Central memory CD8-positive, alpha-beta T cell (primary cell): ENCODE results near the gene CCL27.

Experiments used
- ATAC-seq: fragments of 150-1000 bp; cut with Tn5 transposase; replicated peaks from 2 replicates; pipeline ENCODE4 v1.10.0; 2022; ENCODE audit warnings: mild to moderate bottlenecking, moderate FRiP score, moderate number of reproducible peaks; ENCODE audit not compliant: poor library complexity, severe bottlenecking; ENCODE audit errors: extremely low read depth
- DNase-seq, 2 donors: peaks; one replicate each; pipeline ENCODE4 v3.0.0; 2021; ENCODE audit warnings: low spot score in 2 of 2
- H3K27ac Mint-ChIP-seq: one replicate; pipeline ENCODE4 v1.8.0; 2022; ENCODE audit warnings: low read depth, mild to moderate bottlenecking, moderate library complexity, mixed read lengths
- H3K27me3 Mint-ChIP-seq: one replicate; pipeline ENCODE4 v1.8.0; 2022; ENCODE audit warnings: mixed read lengths
- H3K36me3 Mint-ChIP-seq: one replicate; pipeline ENCODE4 v1.8.0; 2022; ENCODE audit warnings: mild to moderate bottlenecking, moderate library complexity, mixed read lengths; ENCODE audit not compliant: insufficient read depth
- H3K4me1 Mint-ChIP-seq: one replicate; pipeline ENCODE4 v1.8.0; 2022; ENCODE audit warnings: mixed read lengths
- H3K4me3 Mint-ChIP-seq: one replicate; pipeline ENCODE4 v1.8.0; 2022; ENCODE audit warnings: mild to moderate bottlenecking, moderate library complexity, mixed read lengths
- H3K9me3 Mint-ChIP-seq: one replicate; pipeline ENCODE4 v1.8.0; 2022; ENCODE audit warnings: mixed read lengths

CCL27 gene

GRCh38 chr9:34625186-34625486 is 37.3 kb downstream of the CCL27 start:
- H3K9me3 Mint-ChIP-seq: no peaks in the 10 kb centered on the region
- DNase-seq (no peak), ATAC-seq (no peak)
- peaks cover 4% of the 10 kb centered on the region for H3K36me3 Mint-ChIP-seq
- H3K27ac Mint-ChIP-seq: no peak overlapping the region
- peaks cover 27% of the 10 kb centered on the region for H3K4me1 Mint-ChIP-seq
- H3K4me3 Mint-ChIP-seq: no peak overlapping the region
- H3K27me3 Mint-ChIP-seq: peaks cover 85% of the 10 kb centered on the region

DNA sequence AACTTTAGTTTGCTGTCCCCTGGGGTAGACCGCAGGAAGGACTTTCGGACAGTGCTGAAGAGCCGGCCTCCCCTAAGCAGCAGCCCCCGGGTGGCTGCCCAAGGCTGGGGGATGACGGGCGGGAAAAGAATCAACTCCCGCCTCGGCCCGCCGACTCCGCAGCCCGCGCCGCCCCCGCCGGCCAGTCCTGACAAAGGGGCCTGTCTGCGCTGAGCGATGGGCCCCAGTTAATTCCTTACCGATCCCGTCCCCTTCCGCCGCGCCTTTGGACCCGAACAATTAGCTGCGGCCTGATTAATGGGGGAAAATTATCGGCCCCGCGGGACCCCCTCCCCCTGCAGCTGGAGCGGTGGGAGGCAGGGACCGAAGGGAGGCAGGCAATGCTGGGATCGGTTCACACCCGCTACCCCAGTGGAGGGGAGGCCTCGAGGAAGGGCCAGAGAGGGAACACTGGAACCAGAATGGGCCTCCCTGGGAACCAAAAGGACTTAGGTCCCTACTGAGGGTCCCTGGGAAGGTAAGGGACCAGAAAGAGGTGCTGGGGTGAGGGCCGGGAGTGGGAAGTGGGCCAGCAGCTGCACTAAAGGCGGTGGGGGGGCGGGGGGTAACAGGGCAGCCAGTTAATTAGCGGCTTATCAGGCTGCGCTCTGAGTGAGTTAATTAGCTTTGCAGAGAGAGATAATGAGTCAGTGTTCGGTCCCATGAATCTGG is 37.8 kb downstream of the CCL27 start:
- H3K9me3 Mint-ChIP-seq: no peaks in the 10 kb centered on the region
- no peak overlapping the region for H3K4me3 Mint-ChIP-seq
- ATAC-seq (no peak), DNase-seq (no peak)
- no peak overlapping the region for H3K27ac Mint-ChIP-seq
- H3K27me3 Mint-ChIP-seq: peaks cover 80% of the 10 kb centered on the region
- H3K4me1 Mint-ChIP-seq: peaks cover 32% of the 10 kb centered on the region
- H3K36me3 Mint-ChIP-seq: peaks cover 4% of the 10 kb centered on the region

GRCh38 chr9:34623374-34624235 is 38.9 kb downstream of the CCL27 start:
- no peak for ATAC-seq
- peaks cover 4% of the 10 kb centered on the region for H3K36me3 Mint-ChIP-seq
- peaks cover 34% of the 10 kb centered on the region for H3K4me1 Mint-ChIP-seq
- no peaks in the 10 kb centered on the region for H3K9me3 Mint-ChIP-seq
- no peak for DNase-seq
- peaks cover 70% of the 10 kb centered on the region for H3K27me3 Mint-ChIP-seq
- no peak overlapping the region for H3K27ac Mint-ChIP-seq
- no peak overlapping the region for H3K4me3 Mint-ChIP-seq

DNA sequence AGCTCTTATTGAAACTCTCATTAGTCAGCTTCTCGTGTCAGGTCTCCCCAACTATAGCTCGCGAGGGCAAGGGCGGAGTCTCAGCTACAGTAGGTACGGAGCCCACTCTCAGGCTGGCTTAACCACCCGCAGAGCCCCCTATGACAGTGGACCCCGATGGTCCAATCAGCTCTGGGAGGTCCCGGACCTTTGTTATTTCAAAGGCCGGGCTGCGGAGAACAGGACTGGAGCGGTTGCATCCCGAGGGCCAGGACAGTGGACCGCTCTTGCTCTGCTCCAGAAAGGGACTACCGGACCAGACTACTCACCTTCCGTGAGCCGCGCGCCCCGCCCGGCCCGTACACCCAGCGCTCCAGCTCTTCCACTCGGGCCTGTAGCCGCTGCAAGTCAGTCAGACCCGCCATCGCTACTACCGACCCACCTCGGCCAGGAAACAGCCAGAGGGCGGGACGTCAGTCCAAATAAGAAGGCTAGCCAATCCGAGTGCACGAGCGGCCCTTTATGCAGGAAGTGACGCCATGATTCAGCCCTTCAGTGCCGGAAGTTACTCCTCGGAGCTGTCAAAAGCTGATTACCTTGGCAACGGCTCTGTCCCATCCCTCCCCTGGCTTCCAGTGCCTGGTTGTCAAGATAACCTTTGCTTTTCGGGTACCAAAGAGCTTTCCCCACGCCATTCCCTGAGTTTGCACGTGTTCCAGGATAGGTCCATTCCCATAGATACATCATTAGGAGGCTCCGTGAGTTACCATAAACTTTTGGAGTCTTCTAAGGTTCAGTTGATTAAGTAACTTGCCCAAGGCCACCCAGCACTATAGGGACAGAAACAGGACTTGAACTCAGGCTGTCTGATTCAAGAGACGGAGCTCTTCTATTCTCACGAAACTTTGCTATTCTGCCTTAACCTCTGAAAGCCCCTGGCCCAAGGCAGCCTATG is 42.1 kb downstream of the CCL27 start, which contains the start of gene DCTN3:
DCTN3 (minus strand) TSS at position 435 of the 934 bp plus-strand sequence; CDS start at position 404, 31 bp downstream.
- Mint-ChIP-seq H3K36me3 (peaks cover 14% of the 10 kb centered on the region), H3K27me3 (peaks cover 37% of the 10 kb centered on the region), H3K4me1 (peaks cover 28% of the 10 kb centered on the region), H3K4me3 (peak within 1 kb of the TSS; percentile 96), H3K27ac (peak within 1 kb of the TSS; percentile 90), H3K9me3 (no peaks in the 10 kb centered on the region)
- DNase-seq: peak; percentile 77 to 86
- ATAC-seq: peak; percentile 99

DNA sequence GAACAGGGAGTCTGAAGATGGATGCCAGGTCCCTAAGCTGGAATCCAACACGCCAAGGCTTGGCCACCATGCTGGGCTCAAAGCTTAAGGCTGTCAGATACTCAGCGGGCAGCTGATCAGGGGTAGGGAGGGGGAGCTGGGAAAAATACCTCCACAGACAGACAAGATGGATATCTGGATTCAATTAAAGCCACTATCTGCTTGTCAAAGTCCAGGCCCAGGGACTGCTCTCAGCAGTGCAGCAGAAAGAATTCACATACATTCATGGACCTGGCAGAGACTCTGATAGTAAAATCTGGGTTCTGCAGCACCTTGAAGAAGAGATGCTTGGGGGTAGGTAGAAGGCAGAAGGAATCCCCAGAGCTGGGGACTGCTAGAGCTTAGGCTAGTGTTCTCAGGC is 47.3 kb downstream of the CCL27 start:
- peaks cover 44% of the 10 kb centered on the region for H3K4me1 Mint-ChIP-seq
- DNase-seq (no peak), ATAC-seq (no peak)
- H3K27me3 Mint-ChIP-seq: no peaks in the 10 kb centered on the region
- no peak overlapping the region for H3K4me3 Mint-ChIP-seq
- no peak overlapping the region for H3K27ac Mint-ChIP-seq
- H3K36me3 Mint-ChIP-seq: peaks cover 19% of the 10 kb centered on the region
- no peaks in the 10 kb centered on the region for H3K9me3 Mint-ChIP-seq

DNA sequence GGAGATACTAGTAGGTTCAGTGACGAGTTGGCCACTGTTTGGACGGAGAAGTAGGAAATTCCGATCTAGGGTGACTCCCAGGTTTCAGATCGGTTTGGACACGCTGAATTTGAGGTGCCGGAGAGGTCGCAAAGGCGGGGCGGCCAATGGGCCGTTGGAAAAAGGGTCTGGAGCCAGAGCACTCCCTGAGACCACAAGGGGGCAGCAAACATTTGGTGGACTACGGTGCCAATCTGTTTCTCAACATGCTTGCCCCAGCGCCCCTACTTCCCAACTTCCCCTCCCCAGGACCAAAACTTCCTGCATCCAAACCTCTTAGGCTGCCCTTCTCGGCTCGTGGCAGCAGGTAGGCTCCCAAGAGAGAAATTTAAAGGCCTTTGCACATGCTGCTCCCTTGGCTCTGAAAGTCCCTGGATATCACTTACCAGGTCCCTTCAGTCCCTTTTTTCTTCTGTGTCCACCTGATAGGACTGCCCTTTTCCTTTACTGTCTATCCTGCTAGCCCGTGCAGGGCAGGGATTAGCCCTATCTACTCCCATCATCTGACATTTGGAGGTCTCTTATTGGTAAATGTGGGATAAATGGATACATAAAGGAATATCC is 49.6 kb downstream of the CCL27 start:
- H3K27me3 Mint-ChIP-seq: no peaks in the 10 kb centered on the region
- peak; percentile 42 to 43 for DNase-seq
- peak overlapping the region; percentile 88 for H3K4me3 Mint-ChIP-seq
- no peaks in the 10 kb centered on the region for H3K9me3 Mint-ChIP-seq
- peaks cover 19% of the 10 kb centered on the region for H3K36me3 Mint-ChIP-seq
- peak overlapping the region; percentile 91 for H3K27ac Mint-ChIP-seq
- H3K4me1 Mint-ChIP-seq: peaks cover 31% of the 10 kb centered on the region
- peak; percentile 44 for ATAC-seq
